Measurements from ENCODE around the gene NIPA2. TPM values are rescaled to one million over a fixed set of nuclear protein-coding genes. Genes with fewer than 3 reads are reported as not detected.

The NIPA2 gene
- total RNA-seq, 1 donor from 2014 or later: 43.6 TPM

- Histone ChIP-seq H3K4me3 (no peak overlapping the region), H3K9me3 (no peaks in the 10 kb centered on the region), H3K4me1 (peaks cover 22% of the 10 kb centered on the region), H3K36me3 (peaks cover 62% of the 10 kb centered on the region), H3K27ac (no peak overlapping the region), H3K27me3 (ENCODE audit: low read depth) (no peaks in the 10 kb centered on the region)
- no peak for TF ChIP-seq CTCF (IDR thresholded peaks at IDR 0.05)
- intact Hi-C loops (cut with DNase I): no loop called here
- ATAC-seq: no peak
- DNase-seq: no peak
These were observed 6.2 kb downstream of the NIPA2 start for GRCh38 chr15:22844421-22845288.

DNA sequence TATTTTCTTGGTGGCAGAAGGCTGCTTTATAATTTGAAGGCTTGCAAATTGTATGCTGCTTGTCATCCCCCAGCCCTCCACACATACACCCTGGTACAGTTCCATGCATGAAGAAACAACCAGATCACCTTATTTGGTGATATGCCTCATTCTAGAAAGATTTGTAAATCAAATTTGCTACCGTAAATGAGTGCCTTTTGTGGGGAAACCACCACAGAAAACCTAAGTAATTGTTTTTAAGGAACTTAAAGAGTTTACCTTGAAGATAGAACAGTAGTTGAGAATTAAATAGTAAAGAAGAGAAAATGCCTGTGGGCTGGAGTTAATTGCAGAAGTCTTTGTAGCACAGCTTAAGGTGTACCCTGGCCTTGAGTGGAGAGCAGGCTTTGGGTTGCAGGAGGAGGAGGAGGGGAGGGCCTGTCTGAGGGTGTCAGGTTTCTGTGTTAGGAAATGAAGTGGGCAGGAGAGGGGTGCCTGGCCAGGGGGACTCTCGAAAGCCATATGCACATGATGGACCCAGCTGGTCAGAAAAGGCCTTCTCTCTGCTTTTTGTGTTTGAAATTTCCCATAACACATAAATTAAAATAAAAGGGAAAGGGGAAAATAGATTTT, 6.9 kb downstream of the NIPA2 start:
- no peaks in the 10 kb centered on the region for H3K27me3 ChIP-seq (ENCODE audit: low read depth)
- peaks cover 65% of the 10 kb centered on the region for H3K36me3 ChIP-seq
- no peaks in the 10 kb centered on the region for H3K9me3 ChIP-seq
- no peak overlapping the region for H3K27ac ChIP-seq
- DNase-seq: no peak
- no peak overlapping the region for H3K4me3 ChIP-seq
- peaks cover 15% of the 10 kb centered on the region for H3K4me1 ChIP-seq
- peak; percentile 68 to 82 for ATAC-seq
- intact Hi-C loops (cut with DNase I): no loop called here
- TF ChIP-seq CTCF (IDR thresholded peaks at IDR 0.05): no peak

DNA sequence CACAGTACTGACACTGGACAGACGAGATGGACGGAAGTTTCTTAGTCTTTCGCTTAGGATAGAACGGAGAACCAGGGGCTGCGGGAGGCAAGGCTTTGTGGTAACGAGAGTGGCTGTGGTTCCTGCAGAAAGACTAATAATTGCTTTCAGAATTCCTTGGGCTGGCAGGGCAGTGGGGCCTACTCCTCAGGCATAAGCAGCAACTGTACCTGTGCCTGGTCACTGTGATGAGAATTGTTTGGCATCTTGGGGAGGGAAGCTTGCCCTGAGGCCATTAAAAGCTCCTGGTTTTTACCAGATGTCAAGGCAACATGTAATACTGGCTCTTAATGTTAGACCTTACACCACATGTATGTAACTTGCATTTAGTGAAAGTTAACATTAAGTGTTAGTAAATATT, 7.6 kb downstream of the NIPA2 start:
- DNase-seq (no peak), ATAC-seq (no peak)
- intact Hi-C loops (cut with DNase I): no loop called here
- TF ChIP-seq CTCF (IDR thresholded peaks at IDR 0.05): no peak
- Histone ChIP-seq H3K36me3 (peaks cover 71% of the 10 kb centered on the region), H3K4me3 (no peak overlapping the region), H3K9me3 (no peaks in the 10 kb centered on the region), H3K27me3 (ENCODE audit: low read depth) (no peaks in the 10 kb centered on the region), H3K27ac (no peak overlapping the region), H3K4me1 (peaks cover 8% of the 10 kb centered on the region)

DNA sequence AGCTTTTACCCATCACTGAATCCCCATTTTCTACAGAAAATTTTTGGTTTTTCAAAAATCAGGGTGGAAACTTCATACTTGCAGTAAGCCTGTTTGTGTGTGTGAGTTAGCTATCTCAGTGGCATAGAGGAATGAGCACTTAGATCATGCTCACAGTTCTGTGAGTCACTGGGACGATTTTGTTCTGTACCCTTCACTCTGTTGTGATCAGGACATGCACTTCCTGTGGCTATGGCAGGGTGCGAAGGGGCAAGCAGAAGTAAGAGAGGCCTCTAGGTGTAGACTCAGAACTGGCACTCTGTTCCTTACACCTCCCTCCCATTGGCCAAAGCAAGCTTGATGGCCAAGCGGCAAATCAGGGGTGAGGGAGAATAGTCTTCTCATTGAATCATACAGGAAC, 11.6 kb downstream of the NIPA2 start:
- ATAC-seq (no peak), DNase-seq (no peak)
- intact Hi-C loops (cut with DNase I): no loop called here
- H3K36me3 ChIP-seq: peaks cover 92% of the 10 kb centered on the region
- no peaks in the 10 kb centered on the region for H3K27me3 ChIP-seq (ENCODE audit: low read depth)
- H3K4me3 ChIP-seq: no peak overlapping the region
- H3K9me3 ChIP-seq: no peaks in the 10 kb centered on the region
- H3K27ac ChIP-seq: no peak overlapping the region
- peaks cover 4% of the 10 kb centered on the region for H3K4me1 ChIP-seq
- no peak for TF ChIP-seq CTCF (IDR thresholded peaks at IDR 0.05)

DNA sequence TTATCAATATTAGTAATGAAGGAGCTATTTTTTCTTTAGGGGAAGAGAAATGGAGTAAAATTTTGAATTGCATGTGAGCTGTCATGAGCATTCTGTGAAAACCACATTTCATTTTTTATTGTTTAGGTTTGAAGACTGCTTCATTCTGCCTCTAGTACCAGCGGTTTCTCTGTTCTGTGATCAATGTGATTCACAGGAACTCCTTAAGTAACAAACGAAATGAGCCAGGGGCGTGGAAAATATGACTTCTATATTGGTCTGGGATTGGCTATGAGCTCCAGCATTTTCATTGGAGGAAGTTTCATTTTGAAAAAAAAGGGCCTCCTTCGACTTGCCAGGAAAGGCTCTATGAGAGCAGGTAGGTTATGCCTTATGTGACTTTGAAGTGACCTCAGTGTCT, 13.0 kb downstream of the NIPA2 start:
- Histone ChIP-seq H3K9me3 (no peaks in the 10 kb centered on the region), H3K36me3 (peaks cover 94% of the 10 kb centered on the region), H3K4me1 (no peaks in the 10 kb centered on the region), H3K4me3 (no peak overlapping the region), H3K27ac (no peak overlapping the region), H3K27me3 (ENCODE audit: low read depth) (no peaks in the 10 kb centered on the region)
- DNase-seq: no peak
- no peak for TF ChIP-seq CTCF (IDR thresholded peaks at IDR 0.05)
- intact Hi-C loops (cut with DNase I): no loop called here
- ATAC-seq: no peak

All from lower lobe of right lung (tissue), 2 donors.